Neuron (in vitro differentiated cells): Measurements from ENCODE around the gene CNTNAP2.

Source experiments
- H2AFZ ChIP-seq: one replicate; pipeline ENCODE4 v1.6.1; 2013; ENCODE audit warnings: low read depth, mild to moderate bottlenecking, inconsistent platforms, low read length, moderate library complexity
- H3K27me3 ChIP-seq: one replicate; pipeline ENCODE4 v1.6.1; 2013; ENCODE audit warnings: low read length; ENCODE audit not compliant: insufficient read depth
- H3K36me3 ChIP-seq: one replicate; pipeline ENCODE4 v1.6.1; 2013; ENCODE audit warnings: low read length; ENCODE audit not compliant: insufficient read depth
- H3K4me1 ChIP-seq: one replicate; pipeline ENCODE4 v1.6.1; 2013; ENCODE audit warnings: low read length; ENCODE audit not compliant: insufficient read depth
- H3K4me3 ChIP-seq: 2 replicates; pipeline ENCODE4 v1.5.1; 2013; ENCODE audit warnings: mild to moderate bottlenecking, low read length, moderate library complexity
- H3K9me3 ChIP-seq: one replicate; pipeline ENCODE4 v1.6.1; 2013; ENCODE audit warnings: low read length

The CNTNAP2 gene

DNA sequence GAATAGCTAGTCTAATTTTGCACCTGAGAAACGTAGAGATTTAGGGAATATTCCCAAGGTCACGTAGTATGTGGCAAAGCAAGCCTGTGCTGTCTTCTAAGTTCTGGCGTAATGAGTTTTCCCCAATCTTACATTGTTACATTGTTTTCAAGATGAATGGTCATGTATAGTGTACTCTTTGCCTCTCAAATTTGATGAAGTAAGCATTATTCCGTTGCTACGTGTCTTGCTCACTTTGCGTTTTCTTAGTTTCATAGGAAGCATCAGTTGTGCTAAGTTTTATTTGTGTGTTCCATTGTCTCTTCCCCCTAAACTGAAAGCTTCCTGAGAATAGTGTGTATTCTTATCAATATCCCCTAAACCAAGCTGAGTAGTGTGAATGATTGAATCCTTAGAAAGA lies 1836.3 kb downstream of the CNTNAP2 start:
- H3K9me3 ChIP-seq, result no peaks in the 10 kb centered on the region
- no peaks in the 10 kb centered on the region for H3K36me3 ChIP-seq
- H3K4me3 ChIP-seq, result no peak overlapping the region
- no peak overlapping the region for H2AFZ ChIP-seq
- no peaks in the 10 kb centered on the region for H3K4me1 ChIP-seq
- H3K27me3 ChIP-seq, result no peaks in the 10 kb centered on the region

DNA sequence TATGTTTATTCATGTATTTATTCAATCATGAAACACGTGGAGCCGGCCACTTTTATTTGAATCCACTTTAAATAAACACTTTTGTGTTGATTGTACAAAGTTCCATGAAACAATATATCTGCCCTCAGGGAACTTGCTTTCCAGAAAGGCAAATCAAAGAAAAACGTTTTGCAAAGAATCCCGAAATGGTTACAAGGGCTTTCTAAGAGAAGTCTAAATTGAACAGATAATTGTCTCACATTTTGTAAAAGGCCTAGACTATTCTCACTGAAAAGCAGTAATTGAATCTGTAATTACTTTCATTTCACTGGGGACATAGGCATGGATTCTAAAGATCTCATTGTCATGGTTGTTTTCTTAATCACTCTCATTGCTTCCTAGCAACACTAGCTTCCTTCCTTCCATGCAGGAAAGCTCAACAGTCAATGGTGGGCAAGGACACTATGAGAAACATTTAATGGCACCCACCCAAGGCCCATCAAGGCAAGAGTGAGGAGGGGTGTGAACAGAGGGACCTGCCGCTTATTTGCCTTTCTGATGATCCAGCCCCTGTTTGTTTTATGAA lies 1851.5 kb downstream of the CNTNAP2 start:
- Histone ChIP-seq H3K4me3 (no peak overlapping the region), H2AFZ (no peak overlapping the region), H3K9me3 (no peaks in the 10 kb centered on the region), H3K27me3 (no peaks in the 10 kb centered on the region), H3K4me1 (no peaks in the 10 kb centered on the region), H3K36me3 (no peaks in the 10 kb centered on the region)

DNA sequence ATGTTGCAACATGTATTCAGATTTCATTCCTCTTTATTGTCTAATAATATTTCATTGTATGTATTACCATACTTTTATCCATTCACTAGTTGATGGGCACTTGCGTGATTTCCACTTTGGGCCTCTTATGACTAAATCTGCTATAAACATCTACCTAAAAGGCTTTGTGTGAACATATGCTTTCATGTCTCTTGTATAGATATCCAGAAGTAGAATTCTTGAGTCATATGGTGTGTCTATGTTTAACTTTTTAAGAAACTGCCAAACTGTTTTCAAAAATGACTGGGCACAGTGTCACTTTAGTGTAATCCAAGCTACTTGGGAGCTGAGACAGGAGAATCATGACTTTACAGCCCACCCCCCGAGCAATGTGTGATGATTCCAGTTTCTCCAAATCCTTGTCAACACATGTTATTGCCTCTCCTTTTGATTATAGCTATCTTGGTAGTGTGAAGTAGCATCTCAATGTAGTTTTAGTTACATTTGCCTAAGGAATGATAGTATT lies 1855.1 kb downstream of the CNTNAP2 start:
- no peaks in the 10 kb centered on the region for H3K4me1 ChIP-seq
- H3K9me3 ChIP-seq, result no peaks in the 10 kb centered on the region
- H3K36me3 ChIP-seq, result no peaks in the 10 kb centered on the region
- H3K4me3 ChIP-seq, result no peak overlapping the region
- no peak overlapping the region for H2AFZ ChIP-seq
- H3K27me3 ChIP-seq, result no peaks in the 10 kb centered on the region

DNA sequence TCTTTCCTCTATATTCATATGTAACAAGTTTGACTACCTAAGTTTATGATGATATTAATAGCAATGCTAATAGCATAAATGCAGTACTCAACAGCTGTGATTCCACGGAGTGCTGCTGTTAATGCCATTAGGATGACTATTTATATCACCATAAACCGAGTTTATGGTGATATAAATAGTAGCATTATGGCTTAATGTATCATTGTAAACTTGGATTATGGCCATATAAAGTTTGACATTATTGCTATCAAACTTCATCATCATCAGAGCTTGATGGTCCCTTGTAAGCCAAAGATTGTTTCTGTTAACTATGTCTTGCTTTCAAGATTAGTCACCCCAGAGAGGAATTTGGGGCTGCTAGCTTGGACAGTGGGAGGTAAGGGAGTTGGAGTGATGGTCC lies 1861.6 kb downstream of the CNTNAP2 start:
- no peaks in the 10 kb centered on the region for H3K36me3 ChIP-seq

DNA sequence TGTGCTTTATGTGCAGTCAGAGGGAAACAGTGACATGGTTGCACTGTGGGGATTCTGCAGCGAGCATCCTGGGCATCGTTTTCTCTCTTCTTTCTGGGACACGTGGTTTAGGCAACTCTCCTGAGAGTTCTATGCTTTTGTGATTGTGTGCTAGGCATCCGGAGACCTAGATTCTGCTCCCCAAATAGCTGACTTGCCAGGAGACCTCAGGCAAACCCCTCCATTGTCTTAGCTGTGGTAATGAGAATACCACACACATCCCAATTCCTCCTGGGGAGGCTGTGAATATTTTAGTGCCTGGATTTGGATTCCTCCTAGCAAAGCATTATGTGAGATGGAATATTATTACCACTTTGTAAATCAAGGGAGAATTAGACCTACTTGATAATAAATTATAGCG lies 1862.0 kb downstream of the CNTNAP2 start:
- Histone ChIP-seq H3K4me3 (no peak overlapping the region), H3K27me3 (no peaks in the 10 kb centered on the region), H3K36me3 (no peaks in the 10 kb centered on the region), H2AFZ (no peak overlapping the region), H3K4me1 (no peaks in the 10 kb centered on the region), H3K9me3 (no peaks in the 10 kb centered on the region)

More for the DNA sequence above, 1861.6 kb downstream of the CNTNAP2 start:
- H2AFZ ChIP-seq, result no peak overlapping the region
- no peaks in the 10 kb centered on the region for H3K9me3 ChIP-seq
- H3K4me1 ChIP-seq, result no peaks in the 10 kb centered on the region
- H3K27me3 ChIP-seq, result no peaks in the 10 kb centered on the region
- H3K4me3 ChIP-seq, result no peak overlapping the region

DNA sequence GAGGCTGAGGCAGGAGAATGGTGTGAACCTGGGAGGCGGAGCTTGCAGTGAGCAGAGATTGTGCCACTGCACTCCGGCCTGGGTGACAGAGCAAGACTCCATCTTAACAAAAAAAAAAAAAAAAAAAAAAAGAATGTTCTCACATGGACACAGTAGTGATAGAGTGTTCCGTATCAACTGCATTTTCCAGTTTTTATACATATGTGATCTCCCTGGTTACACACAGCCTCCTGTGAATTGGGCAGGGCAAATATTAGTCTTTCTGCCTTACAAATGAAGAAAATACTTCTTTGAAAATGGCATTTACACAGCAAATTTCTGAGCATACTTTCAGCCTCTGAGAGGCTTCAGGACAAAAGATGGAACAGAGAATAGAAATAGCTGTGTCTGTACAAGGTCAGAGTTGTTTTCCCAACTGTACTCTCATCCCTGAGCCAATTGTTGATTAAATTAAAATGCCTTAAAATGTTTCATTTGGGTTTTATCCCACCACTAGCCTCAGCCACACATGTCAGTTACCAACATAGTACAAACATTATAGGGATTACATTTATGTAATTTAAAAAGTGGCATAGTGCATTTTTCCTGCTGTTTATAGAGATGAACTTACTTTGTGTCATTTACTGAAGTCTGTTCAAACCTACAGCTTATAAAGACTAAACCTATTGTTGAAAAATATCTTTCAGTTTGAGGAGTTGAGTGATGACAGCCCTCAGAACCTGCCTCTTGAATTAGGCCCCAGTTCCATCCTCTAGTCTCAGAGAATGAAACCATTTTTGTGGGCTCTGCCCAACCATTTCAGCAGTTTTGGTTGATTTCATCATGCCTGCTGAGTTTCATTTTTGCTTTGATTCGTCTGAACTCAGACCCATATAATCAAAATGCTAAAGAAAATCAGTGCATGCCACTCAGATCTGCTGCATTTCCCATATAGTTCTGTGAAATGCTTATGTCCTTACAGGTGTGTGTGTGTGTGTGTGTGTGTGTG lies 1864.5 kb downstream of the CNTNAP2 start:
- Histone ChIP-seq H2AFZ (no peak overlapping the region), H3K4me3 (no peak overlapping the region), H3K9me3 (no peaks in the 10 kb centered on the region), H3K4me1 (no peaks in the 10 kb centered on the region), H3K27me3 (no peaks in the 10 kb centered on the region), H3K36me3 (no peaks in the 10 kb centered on the region)

DNA sequence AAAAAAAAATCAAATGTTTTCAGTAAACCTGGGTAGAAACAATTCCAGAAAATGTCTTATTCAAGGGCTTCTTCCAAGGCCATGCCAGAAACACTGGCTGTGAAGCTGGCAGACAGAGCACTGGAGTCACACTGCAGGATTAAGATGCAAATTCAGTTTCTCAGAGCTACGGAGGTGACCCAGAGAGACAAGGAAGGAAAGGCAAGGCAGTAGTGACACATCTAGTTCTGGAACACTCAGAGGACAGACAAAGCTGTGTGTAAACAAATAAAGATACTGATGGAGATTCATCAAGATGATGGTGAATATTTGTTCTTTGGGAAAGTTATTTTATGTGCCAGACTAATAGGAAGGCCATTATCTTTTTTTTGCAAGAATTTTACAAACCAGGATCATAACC lies 1865.7 kb downstream of the CNTNAP2 start:
- H2AFZ ChIP-seq, result no peak overlapping the region
- no peaks in the 10 kb centered on the region for H3K27me3 ChIP-seq
- no peak overlapping the region for H3K4me3 ChIP-seq
- H3K4me1 ChIP-seq, result no peaks in the 10 kb centered on the region
- no peaks in the 10 kb centered on the region for H3K9me3 ChIP-seq
- no peaks in the 10 kb centered on the region for H3K36me3 ChIP-seq

DNA sequence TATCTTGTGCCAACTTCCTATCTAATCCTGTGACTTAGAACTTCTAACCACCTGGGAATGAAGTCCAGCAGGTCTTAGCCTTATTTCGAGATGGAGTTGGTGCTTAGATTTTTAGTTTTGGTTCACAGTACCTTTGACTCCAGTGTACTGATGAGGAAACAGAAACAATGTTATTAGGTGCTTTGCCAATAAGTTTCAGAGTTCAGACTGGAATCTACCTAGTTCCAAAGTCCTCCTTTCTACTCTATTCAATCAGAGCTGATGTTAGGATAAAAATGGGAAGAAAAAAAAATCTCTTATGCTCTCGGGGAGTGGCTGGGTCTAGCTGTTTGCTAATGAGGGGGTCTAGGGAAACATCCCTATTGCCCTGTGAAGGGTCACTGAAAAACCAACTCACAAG lies 1867.7 kb downstream of the CNTNAP2 start:
- H2AFZ ChIP-seq, result no peak overlapping the region

DNA sequence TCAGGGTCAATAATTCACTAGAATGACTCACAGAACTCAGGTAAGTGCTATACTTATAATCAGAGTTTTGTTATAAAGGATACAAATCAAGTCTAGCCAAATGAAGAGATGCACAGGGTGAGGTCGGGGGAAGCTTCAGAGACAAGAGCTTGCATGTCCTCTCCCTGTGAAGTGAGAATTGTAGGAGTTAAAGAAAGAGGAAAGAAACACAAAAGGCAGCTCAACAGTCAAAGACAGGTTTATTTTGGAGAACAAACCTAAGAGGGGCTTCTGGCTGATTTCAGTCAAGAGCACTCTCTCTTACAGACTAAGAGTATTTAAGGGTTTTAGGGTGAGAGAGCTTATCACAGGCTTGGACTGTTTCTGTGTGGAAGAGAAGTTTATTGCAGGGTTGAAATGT lies 1873.5 kb downstream of the CNTNAP2 start:
- H2AFZ ChIP-seq, result no peak overlapping the region

More for the DNA sequence above, 1867.7 kb downstream of the CNTNAP2 start:
- Histone ChIP-seq H3K9me3 (no peaks in the 10 kb centered on the region), H3K4me3 (no peak overlapping the region), H3K36me3 (no peaks in the 10 kb centered on the region), H3K27me3 (no peaks in the 10 kb centered on the region), H3K4me1 (no peaks in the 10 kb centered on the region)

DNA sequence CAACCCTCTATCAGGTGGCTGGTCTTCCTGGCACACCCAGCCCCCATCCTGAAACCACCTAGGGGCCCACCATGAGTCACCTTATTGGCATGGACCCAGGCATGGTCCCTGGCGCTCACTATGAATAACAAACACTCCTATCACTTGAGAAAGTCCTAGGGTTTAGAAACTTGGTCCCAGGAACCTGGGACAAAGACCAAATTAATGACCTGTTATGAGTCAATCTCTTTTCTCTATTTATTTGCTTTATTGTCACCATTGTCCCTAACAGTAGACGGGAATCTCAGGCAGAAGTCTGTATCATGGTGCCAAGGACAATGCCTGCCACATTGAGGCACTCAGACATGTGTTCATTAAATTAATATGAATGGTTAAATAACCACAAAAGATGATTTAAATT lies 1874.3 kb downstream of the CNTNAP2 start:
- no peaks in the 10 kb centered on the region for H3K27me3 ChIP-seq
- no peaks in the 10 kb centered on the region for H3K9me3 ChIP-seq
- H3K4me3 ChIP-seq, result no peak overlapping the region
- no peak overlapping the region for H2AFZ ChIP-seq
- no peaks in the 10 kb centered on the region for H3K36me3 ChIP-seq
- H3K4me1 ChIP-seq, result no peaks in the 10 kb centered on the region

More for the DNA sequence above, 1873.5 kb downstream of the CNTNAP2 start:
- Histone ChIP-seq H3K9me3 (no peaks in the 10 kb centered on the region), H3K4me1 (no peaks in the 10 kb centered on the region), H3K27me3 (no peaks in the 10 kb centered on the region), H3K4me3 (no peak overlapping the region), H3K36me3 (no peaks in the 10 kb centered on the region)

DNA sequence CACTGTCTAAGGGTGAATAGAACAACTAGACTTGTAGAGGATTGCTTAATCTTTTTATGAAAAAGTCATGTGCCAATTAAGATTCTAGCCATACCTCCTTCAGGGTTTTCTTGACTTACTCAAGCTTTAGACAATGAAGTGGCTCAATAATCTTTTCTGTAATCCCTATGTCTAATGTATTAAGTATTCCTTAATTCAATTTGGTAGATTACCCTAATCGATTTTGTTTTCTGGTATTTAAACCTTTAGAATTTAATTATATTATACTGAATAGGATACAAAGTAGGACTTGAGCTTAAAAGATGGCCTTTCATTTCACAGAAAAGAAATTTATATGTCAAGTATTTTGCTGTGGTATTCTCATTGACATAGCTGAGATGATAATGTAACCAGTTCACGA lies 1876.1 kb downstream of the CNTNAP2 start:
- no peaks in the 10 kb centered on the region for H3K36me3 ChIP-seq
- no peak overlapping the region for H2AFZ ChIP-seq
- H3K9me3 ChIP-seq, result no peaks in the 10 kb centered on the region
- no peaks in the 10 kb centered on the region for H3K27me3 ChIP-seq
- no peaks in the 10 kb centered on the region for H3K4me1 ChIP-seq
- H3K4me3 ChIP-seq, result no peak overlapping the region

DNA sequence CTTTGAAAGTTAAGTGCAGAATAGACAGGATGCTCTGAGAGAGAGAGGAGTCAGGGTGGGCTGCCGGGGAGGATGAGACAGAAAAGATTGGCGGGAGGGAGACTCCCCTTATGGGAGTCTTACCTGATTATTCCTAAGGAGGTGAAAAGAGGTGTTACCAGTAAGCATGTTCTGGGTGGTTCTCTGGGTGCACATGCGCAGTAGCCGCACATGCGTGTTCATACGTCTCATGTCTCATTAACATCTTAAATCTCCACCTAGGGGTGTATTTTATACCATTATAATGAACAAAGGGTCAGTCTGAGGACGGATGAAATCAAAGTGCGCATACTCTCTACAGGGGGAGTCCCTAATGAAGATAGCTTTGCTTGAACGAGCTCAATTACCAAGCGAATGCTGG lies 1881.0 kb downstream of the CNTNAP2 start:
- no peaks in the 10 kb centered on the region for H3K9me3 ChIP-seq
- H3K27me3 ChIP-seq, result no peaks in the 10 kb centered on the region
- H3K4me3 ChIP-seq, result no peak overlapping the region
- H3K36me3 ChIP-seq, result no peaks in the 10 kb centered on the region
- no peaks in the 10 kb centered on the region for H3K4me1 ChIP-seq
- H2AFZ ChIP-seq, result no peak overlapping the region

DNA sequence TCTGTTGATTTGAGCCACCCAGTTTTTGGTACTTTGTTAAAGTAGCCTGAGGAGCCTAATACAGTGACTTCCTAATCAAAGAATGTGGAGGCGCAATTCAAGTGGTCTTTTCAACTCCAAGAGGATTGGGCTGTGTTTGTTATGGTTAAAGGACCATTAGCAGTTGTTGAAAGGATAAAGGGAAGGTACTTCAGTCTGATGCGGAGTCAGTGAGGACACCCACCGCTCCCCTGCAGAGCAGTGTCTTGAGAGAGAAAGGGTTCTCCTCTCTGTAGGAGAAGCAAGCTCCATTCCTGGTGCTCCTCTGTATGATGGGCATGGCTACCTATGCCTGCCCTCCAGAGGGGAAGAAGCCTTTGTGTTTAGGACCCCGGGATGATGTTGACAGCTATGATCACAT lies 1883.4 kb downstream of the CNTNAP2 start:
- Histone ChIP-seq H3K36me3 (no peaks in the 10 kb centered on the region), H2AFZ (no peak overlapping the region), H3K4me1 (no peaks in the 10 kb centered on the region), H3K9me3 (no peaks in the 10 kb centered on the region), H3K4me3 (no peak overlapping the region), H3K27me3 (no peaks in the 10 kb centered on the region)
